IMR-90 (cell line): Measurements from ENCODE around the gene GHR.

ENCODE experiments used
- MAZ ChIP-seq: IDR thresholded peaks from 2 replicates; pipeline ENCODE4 v1.6.1; 2012; ENCODE audit warnings: low read depth, mild to moderate bottlenecking, low read length, improper control_type of control experiment, moderate library complexity, borderline replicate concordance
- POLR2A ChIP-seq: IDR thresholded peaks from 2 replicates; pipeline ENCODE4 v1.6.1; 2012; ENCODE audit warnings: mild to moderate bottlenecking, low read depth, low read length
- RAD21 ChIP-seq: IDR thresholded peaks from 2 replicates; pipeline ENCODE4 v1.6.1; 2012; ENCODE audit warnings: low read length, improper control_type of control experiment
- SMC3 ChIP-seq: fragments of 150-350 bp; IDR thresholded peaks from 2 replicates; pipeline ENCODE4 v1.6.1; 2016; ENCODE audit warnings: low read depth, mild to moderate bottlenecking, antibody characterized with exemption, low read length, moderate library complexity
- USF2 ChIP-seq: fragments of 150-350 bp; IDR thresholded peaks from 2 replicates; pipeline ENCODE4 v1.6.1; 2017; ENCODE audit warnings: mild to moderate bottlenecking, antibody characterized with exemption, low read length, low read depth
- TF ChIP-seq, protein P1 (sequence below): conservative IDR thresholded peaks from 2 replicates; pipeline ENCODE4 v1.5.1; 2012; ENCODE audit warnings: mild to moderate bottlenecking, low read depth, low read length, improper control_type of control experiment

- TF ChIP-seq RAD21 (no peak), POLR2A (no peak), SMC3 (no peak), USF2 (no peak), MAZ (no peak)
- TF ChIP-seq, protein P1, sequence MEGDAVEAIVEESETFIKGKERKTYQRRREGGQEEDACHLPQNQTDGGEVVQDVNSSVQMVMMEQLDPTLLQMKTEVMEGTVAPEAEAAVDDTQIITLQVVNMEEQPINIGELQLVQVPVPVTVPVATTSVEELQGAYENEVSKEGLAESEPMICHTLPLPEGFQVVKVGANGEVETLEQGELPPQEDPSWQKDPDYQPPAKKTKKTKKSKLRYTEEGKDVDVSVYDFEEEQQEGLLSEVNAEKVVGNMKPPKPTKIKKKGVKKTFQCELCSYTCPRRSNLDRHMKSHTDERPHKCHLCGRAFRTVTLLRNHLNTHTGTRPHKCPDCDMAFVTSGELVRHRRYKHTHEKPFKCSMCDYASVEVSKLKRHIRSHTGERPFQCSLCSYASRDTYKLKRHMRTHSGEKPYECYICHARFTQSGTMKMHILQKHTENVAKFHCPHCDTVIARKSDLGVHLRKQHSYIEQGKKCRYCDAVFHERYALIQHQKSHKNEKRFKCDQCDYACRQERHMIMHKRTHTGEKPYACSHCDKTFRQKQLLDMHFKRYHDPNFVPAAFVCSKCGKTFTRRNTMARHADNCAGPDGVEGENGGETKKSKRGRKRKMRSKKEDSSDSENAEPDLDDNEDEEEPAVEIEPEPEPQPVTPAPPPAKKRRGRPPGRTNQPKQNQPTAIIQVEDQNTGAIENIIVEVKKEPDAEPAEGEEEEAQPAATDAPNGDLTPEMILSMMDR = no peak
Measured at GRCh38 chr5:42654645-42655044, 231.4 kb downstream of the GHR start.
